ENCODE results near the gene C4BPA. TPM values are rescaled to one million over a fixed set of nuclear protein-coding genes. Genes with fewer than 3 reads are reported as not detected.

C4BPA gene
- polyA plus RNA-seq, 3 donors from 2014 or later: not detected

GRCh38 chr1:207152792-207153468 lies 48.9 kb downstream of the C4BPA start:
- no peak overlapping the region for H3K4me3 Mint-ChIP-seq
- no peak for DNase-seq
- peaks cover 0 to 7% (median 0%) of the 10 kb centered on the region in 3 donors for H3K36me3 Mint-ChIP-seq
- H3K4me1 Mint-ChIP-seq: no peaks in the 10 kb centered on the region
- H3K9me3 Mint-ChIP-seq: peaks cover 3 to 18% (median 11%) of the 10 kb centered on the region in 6 donors
- no peak overlapping the region for H3K27ac Mint-ChIP-seq
- H3K27me3 Mint-ChIP-seq (ENCODE audit: low read depth in 3 of 3): peaks cover 0 to 7% (median 5%) of the 10 kb centered on the region in 3 donors

- no peak for DNase-seq
- H3K36me3 Mint-ChIP-seq: peaks cover 0 to 7% (median 0%) of the 10 kb centered on the region in 3 donors
- no peak overlapping the region for H3K4me3 Mint-ChIP-seq
- H3K4me1 Mint-ChIP-seq: no peaks in the 10 kb centered on the region
- H3K27ac Mint-ChIP-seq: no peak overlapping the region
- H3K27me3 Mint-ChIP-seq (ENCODE audit: low read depth in 3 of 3): peaks cover 0 to 8% (median 7%) of the 10 kb centered on the region in 3 donors
- H3K9me3 Mint-ChIP-seq: peaks cover 3 to 18% (median 11%) of the 10 kb centered on the region in 6 donors
These were observed 51.0 kb downstream of the C4BPA start for GRCh38 chr1:207155028-207155427.

GRCh38 chr1:207156095-207156494 lies 52.1 kb downstream of the C4BPA start:
- H3K9me3 Mint-ChIP-seq: peaks cover 3 to 16% (median 11%) of the 10 kb centered on the region in 6 donors
- no peak overlapping the region for H3K4me3 Mint-ChIP-seq
- no peak for DNase-seq
- H3K27ac Mint-ChIP-seq: no peak overlapping the region
- H3K36me3 Mint-ChIP-seq: peaks cover 0 to 7% (median 0%) of the 10 kb centered on the region in 3 donors
- no peaks in the 10 kb centered on the region for H3K4me1 Mint-ChIP-seq
- peaks cover 0 to 14% (median 4%) of the 10 kb centered on the region in 3 donors for H3K27me3 Mint-ChIP-seq (ENCODE audit: low read depth in 3 of 3)

GRCh38 chr1:207156826-207157225 lies 52.8 kb downstream of the C4BPA start:
- H3K4me1 Mint-ChIP-seq: no peaks in the 10 kb centered on the region
- peaks cover 0 to 11% (median 4%) of the 10 kb centered on the region in 3 donors for H3K27me3 Mint-ChIP-seq (ENCODE audit: low read depth in 3 of 3)
- H3K27ac Mint-ChIP-seq: no peak overlapping the region
- DNase-seq: no peak
- H3K36me3 Mint-ChIP-seq: no peaks in the 10 kb centered on the region
- H3K9me3 Mint-ChIP-seq: peaks cover 0 to 9% (median 5%) of the 10 kb centered on the region in 6 donors
- no peak overlapping the region for H3K4me3 Mint-ChIP-seq

GRCh38 chr1:207164086-207164485 lies 60.1 kb downstream of the C4BPA start:
- H3K27me3 Mint-ChIP-seq (ENCODE audit: low read depth in 3 of 3): peaks cover 0 to 11% (median 5%) of the 10 kb centered on the region in 3 donors
- no peaks in the 10 kb centered on the region for H3K4me1 Mint-ChIP-seq
- H3K27ac Mint-ChIP-seq: no peak overlapping the region
- no peak overlapping the region for H3K4me3 Mint-ChIP-seq
- H3K9me3 Mint-ChIP-seq: peaks cover 0 to 2% (median 0%) of the 10 kb centered on the region in 6 donors
- no peaks in the 10 kb centered on the region for H3K36me3 Mint-ChIP-seq
- DNase-seq: no peak

- Mint-ChIP-seq H3K27ac (no peak overlapping the region), H3K27me3 (ENCODE audit: low read depth in 3 of 3) (peaks cover 1 to 9% (median 4%) of the 10 kb centered on the region in 3 donors)
These were observed 68.3 kb downstream of the C4BPA start for GRCh38 chr1:207172321-207172720.

GRCh38 chr1:207172885-207173284 lies 68.9 kb downstream of the C4BPA start:
- Mint-ChIP-seq H3K4me1 (no peaks in the 10 kb centered on the region), H3K4me3 (no peak overlapping the region), H3K27me3 (ENCODE audit: low read depth in 3 of 3) (peaks cover 1 to 9% (median 3%) of the 10 kb centered on the region in 3 donors), H3K27ac (no peak overlapping the region), H3K36me3 (no peaks in the 10 kb centered on the region), H3K9me3 (peaks cover 0 to 1% (median 0%) of the 10 kb centered on the region in 6 donors)
- DNase-seq: no peak

More at GRCh38 chr1:207172321-207172720, 68.3 kb downstream of the C4BPA start:
- no peaks in the 10 kb centered on the region for H3K36me3 Mint-ChIP-seq
- DNase-seq: no peak
- no peak overlapping the region for H3K4me3 Mint-ChIP-seq
- H3K4me1 Mint-ChIP-seq: no peaks in the 10 kb centered on the region
- H3K9me3 Mint-ChIP-seq: peaks cover 0 to 1% (median 0%) of the 10 kb centered on the region in 6 donors

GRCh38 chr1:207173396-207173795 lies 69.4 kb downstream of the C4BPA start:
- Mint-ChIP-seq H3K4me1 (no peaks in the 10 kb centered on the region), H3K9me3 (peaks cover 0 to 1% (median 0%) of the 10 kb centered on the region in 6 donors), H3K4me3 (no peak overlapping the region), H3K27me3 (ENCODE audit: low read depth in 3 of 3) (peaks cover 1 to 9% (median 2%) of the 10 kb centered on the region in 3 donors), H3K27ac (no peak overlapping the region), H3K36me3 (no peaks in the 10 kb centered on the region)
- DNase-seq: no peak

- peaks cover 2 to 9% (median 4%) of the 10 kb centered on the region in 3 donors for H3K27me3 Mint-ChIP-seq (ENCODE audit: low read depth in 3 of 3)
These were observed 70.9 kb downstream of the C4BPA start for GRCh38 chr1:207174913-207175312.

GRCh38 chr1:207179036-207179435 lies 75.0 kb downstream of the C4BPA start:
- Mint-ChIP-seq H3K27ac (no peak overlapping the region), H3K4me1 (no peaks in the 10 kb centered on the region), H3K27me3 (ENCODE audit: low read depth in 3 of 3) (peaks cover 3 to 5% (median 4%) of the 10 kb centered on the region in 3 donors), H3K9me3 (no peaks in the 10 kb centered on the region), H3K36me3 (no peaks in the 10 kb centered on the region), H3K4me3 (no peak overlapping the region)
- no peak for DNase-seq

More at GRCh38 chr1:207174913-207175312, 70.9 kb downstream of the C4BPA start:
- Mint-ChIP-seq H3K27ac (no peak overlapping the region), H3K36me3 (no peaks in the 10 kb centered on the region), H3K4me1 (no peaks in the 10 kb centered on the region), H3K9me3 (peaks cover 0 to 1% (median 0%) of the 10 kb centered on the region in 6 donors), H3K4me3 (no peak overlapping the region)
- DNase-seq: no peak

GRCh38 chr1:207181847-207182246 lies 77.8 kb downstream of the C4BPA start:
- peaks cover 2 to 6% (median 3%) of the 10 kb centered on the region in 3 donors for H3K27me3 Mint-ChIP-seq (ENCODE audit: low read depth in 3 of 3)
- H3K4me1 Mint-ChIP-seq: no peaks in the 10 kb centered on the region
- no peak overlapping the region for H3K4me3 Mint-ChIP-seq
- no peaks in the 10 kb centered on the region for H3K36me3 Mint-ChIP-seq
- peak in 2 of 3 donors; percentile 1 to 2 for DNase-seq
- no peak overlapping the region for H3K27ac Mint-ChIP-seq
- no peaks in the 10 kb centered on the region for H3K9me3 Mint-ChIP-seq

- Mint-ChIP-seq H3K9me3 (peaks cover 0 to 2% (median 0%) of the 10 kb centered on the region in 6 donors), H3K27ac (no peak overlapping the region), H3K27me3 (ENCODE audit: low read depth in 3 of 3) (peaks cover 2 to 5% (median 3%) of the 10 kb centered on the region in 3 donors), H3K4me1 (no peaks in the 10 kb centered on the region), H3K36me3 (no peaks in the 10 kb centered on the region), H3K4me3 (no peak overlapping the region)
- no peak for DNase-seq
These were observed 82.5 kb downstream of the C4BPA start for GRCh38 chr1:207186503-207186902.

- DNase-seq: no peak
- H3K4me3 Mint-ChIP-seq: no peak overlapping the region
- no peak overlapping the region for H3K27ac Mint-ChIP-seq
- H3K27me3 Mint-ChIP-seq (ENCODE audit: low read depth in 3 of 3): peaks cover 2 to 10% (median 3%) of the 10 kb centered on the region in 3 donors
- H3K36me3 Mint-ChIP-seq: no peaks in the 10 kb centered on the region
- H3K9me3 Mint-ChIP-seq: peaks cover 0 to 2% (median 0%) of the 10 kb centered on the region in 6 donors
- H3K4me1 Mint-ChIP-seq: no peaks in the 10 kb centered on the region
These were observed 84.9 kb downstream of the C4BPA start for GRCh38 chr1:207188901-207189300.

GRCh38 chr1:207191061-207191460 lies 87.0 kb downstream of the C4BPA start:
- H3K27me3 Mint-ChIP-seq (ENCODE audit: low read depth in 3 of 3): peaks cover 2 to 10% (median 2%) of the 10 kb centered on the region in 3 donors
- no peak overlapping the region for H3K27ac Mint-ChIP-seq
- H3K9me3 Mint-ChIP-seq: peaks cover 0 to 3% (median 0%) of the 10 kb centered on the region in 6 donors
- H3K4me3 Mint-ChIP-seq: no peak overlapping the region
- no peaks in the 10 kb centered on the region for H3K4me1 Mint-ChIP-seq
- no peak for DNase-seq
- H3K36me3 Mint-ChIP-seq: no peaks in the 10 kb centered on the region
